Measurements from ENCODE around the gene RAPSN. TPM values are rescaled to one million over a fixed set of nuclear protein-coding genes. Genes with fewer than 3 reads are reported as not detected.

The RAPSN gene
- total RNA-seq, 1 experiment from 2014 or later, result 1.0 TPM

- Histone ChIP-seq H3K27ac (ENCODE audit: low read depth, low read length, poor library complexity, severe bottlenecking) (no peak overlapping the region), H3K4me3 (ENCODE audit: low read depth, low read length, poor library complexity, severe bottlenecking) (no peak overlapping the region), H3K9me3 (ENCODE audit: low read depth, low read length, poor library complexity, severe bottlenecking) (no peaks in the 10 kb centered on the region), H3K4me1 (ENCODE audit: insufficient read depth, low read length, poor library complexity, severe bottlenecking) (no peaks in the 10 kb centered on the region), H3K36me3 (ENCODE audit: insufficient read depth, low read length, poor library complexity, severe bottlenecking) (no peaks in the 10 kb centered on the region), H3K27me3 (replicated peaks; ENCODE audit: insufficient read depth, low read depth, low read length, poor library complexity) (no peaks in the 10 kb centered on the region)
- no peak for TF ChIP-seq EZH2 (IDR thresholded peaks at IDR 0.05; ENCODE audit: borderline replicate concordance, low read depth, low read length, poor library complexity, severe bottlenecking)
- TF ChIP-seq, protein P1, sequence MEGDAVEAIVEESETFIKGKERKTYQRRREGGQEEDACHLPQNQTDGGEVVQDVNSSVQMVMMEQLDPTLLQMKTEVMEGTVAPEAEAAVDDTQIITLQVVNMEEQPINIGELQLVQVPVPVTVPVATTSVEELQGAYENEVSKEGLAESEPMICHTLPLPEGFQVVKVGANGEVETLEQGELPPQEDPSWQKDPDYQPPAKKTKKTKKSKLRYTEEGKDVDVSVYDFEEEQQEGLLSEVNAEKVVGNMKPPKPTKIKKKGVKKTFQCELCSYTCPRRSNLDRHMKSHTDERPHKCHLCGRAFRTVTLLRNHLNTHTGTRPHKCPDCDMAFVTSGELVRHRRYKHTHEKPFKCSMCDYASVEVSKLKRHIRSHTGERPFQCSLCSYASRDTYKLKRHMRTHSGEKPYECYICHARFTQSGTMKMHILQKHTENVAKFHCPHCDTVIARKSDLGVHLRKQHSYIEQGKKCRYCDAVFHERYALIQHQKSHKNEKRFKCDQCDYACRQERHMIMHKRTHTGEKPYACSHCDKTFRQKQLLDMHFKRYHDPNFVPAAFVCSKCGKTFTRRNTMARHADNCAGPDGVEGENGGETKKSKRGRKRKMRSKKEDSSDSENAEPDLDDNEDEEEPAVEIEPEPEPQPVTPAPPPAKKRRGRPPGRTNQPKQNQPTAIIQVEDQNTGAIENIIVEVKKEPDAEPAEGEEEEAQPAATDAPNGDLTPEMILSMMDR (conservative IDR thresholded peaks at IDR 0.05; ENCODE audit: low read depth, low read length), result no peak
- no TSS peak for BruUV-seq (replicated peaks)
- ChIA-PET CTCF (interaction anchor here (0.8 to 1.2 kb wide), 2 partner anchors 20 to 60 kb away, joined by 4 to 5 read pairs; no protein-coding TSS in a partner anchor), POLR2A (ENCODE audit: low non-redundant PET) (no interaction called here)
- intact Hi-C loops (cut with micrococcal nuclease; ENCODE audit: unreplicated experiment), result no loop called here
- no peak for DNase-seq (ENCODE audit: low spot score)
Measured at GRCh38 chr11:47434011-47434786, 14.7 kb downstream of the RAPSN start.

GRCh38 chr11:47433157-47433556, 15.8 kb downstream of the RAPSN start:
- Histone ChIP-seq H3K9me3 (ENCODE audit: low read depth, low read length, poor library complexity, severe bottlenecking) (no peaks in the 10 kb centered on the region), H3K27me3 (replicated peaks; ENCODE audit: insufficient read depth, low read depth, low read length, poor library complexity) (no peaks in the 10 kb centered on the region), H3K4me3 (ENCODE audit: low read depth, low read length, poor library complexity, severe bottlenecking) (no peak overlapping the region), H3K4me1 (ENCODE audit: insufficient read depth, low read length, poor library complexity, severe bottlenecking) (no peaks in the 10 kb centered on the region), H3K27ac (ENCODE audit: low read depth, low read length, poor library complexity, severe bottlenecking) (no peak overlapping the region), H3K36me3 (ENCODE audit: insufficient read depth, low read length, poor library complexity, severe bottlenecking) (no peaks in the 10 kb centered on the region)
- ChIA-PET CTCF (interaction anchor here (0.5 kb wide), 1 partner anchor 21 kb away, joined by 3 read pairs; no protein-coding TSS in a partner anchor), POLR2A (ENCODE audit: low non-redundant PET) (no interaction called here)
- no TSS peak for BruUV-seq (replicated peaks)
- no peak for DNase-seq (ENCODE audit: low spot score)
- intact Hi-C loops (cut with micrococcal nuclease; ENCODE audit: unreplicated experiment), result no loop called here
- TF ChIP-seq, protein P1 (conservative IDR thresholded peaks at IDR 0.05; ENCODE audit: low read depth, low read length), result no peak
- no peak for TF ChIP-seq EZH2 (IDR thresholded peaks at IDR 0.05; ENCODE audit: borderline replicate concordance, low read depth, low read length, poor library complexity, severe bottlenecking)

DNA sequence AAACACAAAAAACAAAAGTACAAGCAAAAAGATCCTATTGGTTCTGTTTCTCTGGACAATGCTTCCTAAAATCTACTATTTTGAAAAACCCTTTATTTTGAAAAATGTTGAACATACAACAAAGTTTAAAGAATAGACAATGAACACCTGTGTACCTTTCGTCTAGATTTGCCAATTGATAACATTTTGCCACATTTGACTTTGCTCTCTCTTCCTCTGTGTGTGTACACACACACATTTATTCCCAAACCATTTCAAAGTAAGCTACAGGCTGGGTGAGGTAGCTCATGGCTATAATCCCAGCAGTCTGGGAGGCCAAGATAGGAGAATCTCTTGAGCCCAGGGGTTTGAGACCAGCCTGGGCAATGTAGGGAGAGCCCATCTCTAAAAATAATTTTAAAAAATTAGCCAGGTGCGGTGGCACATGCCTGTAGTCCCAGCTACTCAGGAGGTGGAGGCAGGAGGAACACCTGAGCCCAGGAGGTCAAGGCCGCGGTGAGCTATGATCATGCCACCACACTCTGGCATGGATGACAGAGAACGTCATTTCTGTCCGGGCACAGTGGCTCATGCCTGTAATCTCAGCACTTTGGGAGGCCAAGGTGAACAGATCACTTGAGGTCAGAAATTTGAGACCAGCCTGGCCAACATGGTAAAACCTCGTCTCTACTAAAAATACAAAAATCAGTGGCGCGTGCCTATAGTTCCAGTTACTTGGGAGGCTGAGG, 17.4 kb downstream of the RAPSN start:
- POLR2A ChIA-PET (ENCODE audit: low non-redundant PET), result interaction anchor here (0.6 kb wide), 1 partner anchor 23 kb away, joined by 3 read pairs; no protein-coding TSS in a partner anchor
- no peaks in the 10 kb centered on the region for H3K36me3 ChIP-seq (ENCODE audit: insufficient read depth, low read length, poor library complexity, severe bottlenecking)

More for the DNA sequence above, 17.4 kb downstream of the RAPSN start:
- no peak overlapping the region for H3K4me3 ChIP-seq (ENCODE audit: low read depth, low read length, poor library complexity, severe bottlenecking)
- no peaks in the 10 kb centered on the region for H3K27me3 ChIP-seq (replicated peaks; ENCODE audit: insufficient read depth, low read depth, low read length, poor library complexity)
- H3K9me3 ChIP-seq (ENCODE audit: low read depth, low read length, poor library complexity, severe bottlenecking), result no peaks in the 10 kb centered on the region
- DNase-seq (ENCODE audit: low spot score), result no peak
- intact Hi-C loops (cut with micrococcal nuclease; ENCODE audit: unreplicated experiment), result no loop called here
- no TSS peak for BruUV-seq (replicated peaks)
- no peak overlapping the region for H3K27ac ChIP-seq (ENCODE audit: low read depth, low read length, poor library complexity, severe bottlenecking)
- CTCF ChIA-PET, result no interaction called here
- no peaks in the 10 kb centered on the region for H3K4me1 ChIP-seq (ENCODE audit: insufficient read depth, low read length, poor library complexity, severe bottlenecking)
- TF ChIP-seq, protein P1 (conservative IDR thresholded peaks at IDR 0.05; ENCODE audit: low read depth, low read length), result no peak
- TF ChIP-seq EZH2 (IDR thresholded peaks at IDR 0.05; ENCODE audit: borderline replicate concordance, low read depth, low read length, poor library complexity, severe bottlenecking), result no peak
